HG02678 (cell line): ENCODE data around the gene HOOK1.
A peak's percentile ranks its signal among the peaks of the same experiment; 100 is the strongest.

Experiments used
- ATAC-seq: cut with Tn5 transposase; IDR thresholded peaks from one replicate; pipeline ENCODE4 v1.9.1; 2021; ENCODE audit warnings: mild to moderate bottlenecking, moderate library complexity; ENCODE audit not compliant: unreplicated experiment

HOOK1 gene

DNA sequence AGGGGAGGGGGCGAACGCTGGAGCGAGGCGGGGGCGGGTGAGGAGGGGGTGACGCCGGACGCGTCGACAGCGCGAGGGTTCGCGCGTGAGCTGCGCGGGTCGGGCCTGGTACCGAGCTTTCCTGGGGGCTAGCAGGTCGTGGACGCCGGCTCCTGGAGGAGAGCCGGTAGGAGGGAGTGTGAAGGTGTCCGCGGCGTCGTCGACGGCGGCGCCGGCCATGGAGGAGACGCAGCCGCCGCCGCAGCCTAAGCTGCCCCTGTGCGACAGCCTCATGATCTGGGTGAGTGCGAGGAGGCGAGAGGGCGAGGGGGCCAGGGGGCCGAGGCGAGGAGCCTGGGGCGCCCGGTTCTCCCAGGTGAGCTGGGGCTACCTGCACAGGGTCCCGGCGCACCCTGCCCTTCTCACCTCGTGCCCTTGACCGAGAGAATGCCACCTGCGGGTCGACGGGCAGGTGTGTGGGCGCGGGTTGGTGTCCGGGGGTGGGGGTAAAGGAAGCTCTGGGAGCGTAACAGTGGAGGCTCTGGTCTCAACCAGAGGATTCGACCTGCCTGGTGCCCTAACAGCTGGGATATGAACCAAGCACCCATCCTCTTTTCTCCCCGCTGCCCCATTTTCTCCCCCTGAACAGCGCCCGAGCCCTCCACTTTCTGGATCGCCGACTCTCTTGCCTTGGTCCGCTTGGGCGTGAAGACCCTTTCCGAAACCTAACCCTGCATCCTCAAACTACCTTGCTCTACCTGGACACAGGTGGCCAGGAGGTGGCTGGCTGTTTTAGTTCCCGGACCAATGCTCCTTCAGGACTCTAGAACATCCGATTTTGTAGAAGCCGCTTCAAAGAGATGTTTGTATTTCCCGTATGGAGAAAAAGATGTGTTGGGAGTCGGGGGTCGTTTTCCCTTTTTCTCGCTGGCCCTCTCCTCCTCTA is at the start of gene HOOK1:
HOOK1 (plus strand) TSS at position 49 of the 925 bp plus-strand sequence; CDS start at position 218, 169 bp downstream.
- peak; percentile 1 for ATAC-seq

DNA sequence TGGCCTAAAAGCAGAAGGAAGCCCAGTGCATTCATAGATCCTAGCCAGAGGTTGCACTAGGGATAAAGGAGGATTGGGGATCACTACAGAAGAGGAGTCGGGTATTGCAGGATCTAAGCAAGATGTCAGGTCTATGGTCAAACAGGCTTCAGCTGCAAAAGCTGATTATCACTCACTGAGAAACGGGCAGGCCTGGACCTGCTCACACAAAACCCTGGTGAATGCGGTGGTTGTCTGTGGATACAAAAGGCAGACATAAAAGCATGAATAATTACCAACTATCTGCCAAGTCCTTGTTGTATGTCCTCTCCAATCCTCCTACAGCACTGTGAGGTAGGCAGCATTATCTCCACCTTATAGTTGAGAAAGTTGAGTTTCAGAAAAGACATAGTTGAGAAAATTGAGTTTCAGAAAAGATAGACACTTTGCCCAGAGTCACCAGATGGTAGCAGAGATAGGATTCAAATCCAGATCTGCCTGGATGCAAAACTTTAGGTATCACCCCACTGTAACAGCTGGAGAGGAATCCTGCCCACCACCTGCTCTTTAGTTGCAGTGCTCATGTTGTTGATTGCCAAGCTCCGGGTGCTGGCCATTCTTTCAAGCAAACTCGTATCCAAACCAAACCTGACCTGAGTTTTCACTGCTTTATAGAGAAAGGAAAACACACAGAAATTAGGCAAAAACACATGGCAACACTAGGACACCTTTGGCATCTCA is 49.6 kb upstream of the HOOK1 start:
- ATAC-seq, result no peak

DNA sequence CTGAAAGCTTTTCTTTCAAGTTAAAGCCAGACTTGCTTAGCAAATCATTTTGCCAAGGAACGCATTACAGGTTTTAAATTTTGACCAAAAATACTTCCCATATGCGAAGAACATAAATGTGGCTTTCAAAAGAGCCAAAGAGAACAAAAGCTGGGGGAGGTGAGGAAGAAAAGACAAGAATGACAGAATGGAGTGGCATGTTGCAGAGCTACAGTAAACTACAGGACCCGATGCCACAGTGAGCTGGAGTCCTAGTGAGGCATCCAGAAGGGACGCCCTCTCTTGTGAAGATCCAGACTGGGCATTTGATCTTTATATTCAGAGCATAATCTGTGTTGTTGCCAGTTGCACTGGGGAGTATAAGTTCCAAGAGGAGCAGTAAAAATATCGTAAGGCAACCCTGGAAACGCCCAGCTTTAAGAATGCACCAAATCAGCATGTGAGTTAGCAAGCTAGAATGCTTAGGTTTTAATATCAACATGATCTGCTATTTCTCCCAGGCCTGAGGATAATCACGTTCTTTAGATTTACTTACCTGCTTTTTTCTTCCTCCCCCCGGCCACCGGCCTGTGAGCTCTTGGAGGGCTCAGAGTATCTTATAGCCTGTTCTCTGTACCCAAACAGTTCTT is 48.4 kb upstream of the HOOK1 start:
- no peak for ATAC-seq

DNA sequence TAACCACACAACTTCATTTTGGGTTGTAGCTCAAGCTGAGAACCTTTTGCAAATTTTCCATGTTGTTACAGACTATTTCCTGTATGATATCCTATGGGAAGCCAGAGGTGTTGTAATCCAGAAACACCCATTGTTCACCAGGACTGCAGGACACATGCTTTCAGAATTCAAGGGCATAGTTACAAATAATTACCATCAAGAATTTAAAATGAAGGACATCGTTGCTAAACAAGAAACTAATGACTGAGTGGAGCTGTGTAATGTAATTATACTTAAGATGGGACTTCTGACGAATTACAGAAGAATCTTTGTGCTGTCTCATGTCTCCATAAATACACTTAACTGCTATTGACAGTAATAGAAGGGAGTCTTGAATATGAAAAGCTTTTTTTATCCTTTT is 47.6 kb upstream of the HOOK1 start:
- no peak for ATAC-seq

DNA sequence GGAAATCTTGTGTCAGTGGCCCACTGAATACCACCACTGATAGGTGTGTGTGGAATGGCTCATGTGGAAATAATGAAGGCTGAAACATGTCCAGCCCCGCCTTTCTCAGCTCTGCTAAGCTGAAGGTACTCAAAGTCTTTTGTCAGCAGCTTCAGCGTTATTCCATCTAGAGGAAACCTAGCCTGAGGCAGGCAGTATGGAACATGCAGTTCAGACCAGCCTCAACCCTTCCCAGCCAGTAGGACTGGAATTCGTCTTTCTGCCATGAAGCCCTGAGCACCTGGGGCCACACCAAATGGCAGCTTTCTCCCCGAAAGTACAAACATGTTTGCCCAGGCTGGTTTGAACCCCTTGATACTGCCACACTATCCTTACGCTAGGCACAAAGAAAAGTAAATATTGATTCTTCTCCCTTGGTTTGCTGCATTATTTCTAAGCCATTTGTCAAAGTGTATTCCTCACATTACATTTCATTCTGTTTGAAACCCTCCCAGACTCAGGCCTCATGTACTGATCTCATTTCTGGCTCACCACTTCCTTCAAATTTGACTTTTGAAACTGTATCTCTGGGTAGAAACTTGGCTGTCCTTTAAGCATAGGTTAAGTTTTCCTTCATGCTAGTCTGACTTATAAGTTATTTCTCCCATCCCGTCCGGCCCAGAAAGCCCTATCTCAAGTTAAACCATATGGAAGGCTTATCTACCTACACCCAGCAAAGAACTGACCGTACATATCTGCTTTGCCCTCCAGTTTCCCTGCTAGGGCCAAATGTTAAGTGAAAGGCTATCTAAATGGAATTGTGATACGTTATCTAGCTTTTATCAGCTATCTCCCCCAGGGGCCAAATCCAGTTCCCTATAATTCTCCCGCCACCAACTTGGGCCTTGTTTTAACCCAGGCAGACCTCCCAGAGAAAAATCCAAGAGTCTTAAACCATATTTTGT is 45.7 kb upstream of the HOOK1 start:
- ATAC-seq, result no peak

DNA sequence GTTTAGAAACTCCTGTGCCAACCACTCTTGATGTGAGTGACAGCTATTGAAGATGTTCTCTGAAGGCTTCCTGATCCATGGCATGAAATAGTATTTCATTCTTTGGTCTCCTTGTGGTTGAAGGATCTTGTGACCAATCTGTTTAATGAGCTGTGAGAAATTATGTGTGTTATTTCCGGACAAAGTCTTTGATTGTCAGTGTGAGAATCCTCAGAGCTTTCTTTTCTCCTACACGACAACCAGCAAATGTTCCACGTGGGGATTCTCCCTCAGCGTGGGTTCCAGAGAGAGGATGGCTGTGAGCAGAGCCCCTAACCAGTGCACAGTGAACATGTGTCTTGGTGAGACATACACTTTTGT is 45.0 kb upstream of the HOOK1 start:
- no peak for ATAC-seq

DNA sequence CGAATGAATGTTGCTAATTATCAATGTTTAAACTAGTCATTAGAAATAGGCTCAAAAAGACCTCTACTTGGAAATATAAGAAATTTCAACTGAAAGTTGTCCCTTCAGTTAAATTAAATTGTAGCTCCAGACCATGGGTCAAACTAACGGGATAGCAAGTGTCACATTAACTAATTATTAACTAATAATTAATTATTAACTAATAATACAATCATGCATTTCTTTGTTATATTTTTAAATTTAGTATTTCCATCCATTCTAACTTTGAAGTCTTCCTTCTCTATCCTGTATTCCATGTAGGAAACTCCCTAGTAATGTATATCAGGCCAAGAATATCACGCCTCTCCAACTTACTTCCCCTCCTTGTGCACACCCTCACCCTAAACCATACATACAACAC is 43.4 kb upstream of the HOOK1 start:
- no peak for ATAC-seq

DNA sequence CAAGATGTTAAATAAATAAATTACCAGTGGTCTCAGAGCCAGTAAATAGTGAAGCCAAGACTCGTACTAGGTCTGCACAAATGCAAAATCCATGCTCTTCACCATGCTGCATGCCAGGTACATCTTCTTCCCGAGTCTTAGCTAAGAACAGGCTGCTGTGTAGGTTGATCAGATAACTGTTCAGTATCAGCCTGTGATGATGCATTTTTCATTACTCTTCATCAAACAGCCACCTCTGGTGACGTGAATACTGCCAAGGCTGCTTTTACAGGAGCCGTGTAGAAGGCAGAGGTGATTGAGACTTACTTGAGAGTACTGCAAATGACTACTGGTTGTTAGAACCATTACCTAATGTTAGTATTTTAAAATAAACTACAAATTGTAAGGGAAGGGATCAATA is 39.3 kb upstream of the HOOK1 start:
- ATAC-seq, result no peak

DNA sequence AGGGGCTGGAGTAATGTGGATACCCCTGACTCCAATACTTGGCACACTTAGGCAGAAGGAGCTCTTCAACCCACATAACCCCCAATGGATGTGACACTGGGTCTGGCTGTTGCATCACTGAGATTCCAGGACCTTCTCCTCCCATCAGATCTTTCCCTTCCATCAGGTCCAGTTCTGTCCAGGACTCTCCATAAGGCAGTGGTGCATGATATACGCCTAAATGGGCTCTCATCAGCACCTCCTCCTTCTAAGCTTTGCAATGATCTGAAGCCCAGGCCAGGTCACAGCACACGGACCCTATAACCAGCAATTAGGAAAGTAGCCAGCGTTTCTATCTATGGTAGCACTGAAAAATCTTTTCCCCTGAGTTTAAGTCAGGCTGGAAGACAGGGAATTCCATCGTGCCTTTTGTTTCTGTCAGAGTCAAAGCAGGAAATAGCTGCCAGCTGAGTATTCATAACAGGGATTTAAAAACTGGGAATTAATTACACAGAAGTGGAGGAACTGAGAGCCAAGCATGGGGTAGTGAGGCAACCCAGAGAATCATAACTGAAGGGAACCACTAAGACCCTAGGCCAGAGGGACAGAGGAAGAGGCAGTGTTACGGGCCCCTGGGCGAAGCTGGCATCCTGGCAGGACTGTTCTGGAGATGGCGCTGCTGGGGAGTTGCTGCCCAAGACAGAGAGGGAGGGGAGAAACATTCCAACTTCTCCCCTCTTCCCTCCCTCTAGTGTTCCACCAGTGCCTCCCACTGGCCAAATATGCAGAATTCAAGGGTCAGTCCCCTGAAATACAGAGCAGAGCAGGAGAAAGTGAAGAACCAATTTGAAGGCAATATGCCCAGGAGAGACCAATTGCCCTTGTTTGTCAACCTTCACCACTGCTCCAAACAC is 37.5 kb upstream of the HOOK1 start:
- no peak for ATAC-seq

DNA sequence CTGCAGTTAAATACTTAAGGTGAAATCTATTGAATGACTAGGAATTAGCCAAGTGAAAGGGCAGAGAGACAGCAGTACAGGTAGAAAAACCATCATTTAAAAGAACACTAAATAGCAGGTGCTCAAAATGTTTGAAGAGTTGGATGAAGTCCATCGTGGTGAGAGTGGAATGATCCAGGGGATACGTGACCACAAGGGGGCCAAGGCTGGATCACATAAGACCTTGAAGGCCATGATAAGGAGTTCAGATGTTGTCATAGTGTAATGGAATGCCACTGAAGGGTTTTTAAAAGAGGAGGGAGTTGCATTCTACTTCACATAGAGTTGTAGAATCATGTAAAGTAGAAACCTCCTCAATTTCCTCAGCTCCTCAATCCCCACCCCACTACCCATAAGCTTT is 34.8 kb upstream of the HOOK1 start:
- no peak for ATAC-seq

DNA sequence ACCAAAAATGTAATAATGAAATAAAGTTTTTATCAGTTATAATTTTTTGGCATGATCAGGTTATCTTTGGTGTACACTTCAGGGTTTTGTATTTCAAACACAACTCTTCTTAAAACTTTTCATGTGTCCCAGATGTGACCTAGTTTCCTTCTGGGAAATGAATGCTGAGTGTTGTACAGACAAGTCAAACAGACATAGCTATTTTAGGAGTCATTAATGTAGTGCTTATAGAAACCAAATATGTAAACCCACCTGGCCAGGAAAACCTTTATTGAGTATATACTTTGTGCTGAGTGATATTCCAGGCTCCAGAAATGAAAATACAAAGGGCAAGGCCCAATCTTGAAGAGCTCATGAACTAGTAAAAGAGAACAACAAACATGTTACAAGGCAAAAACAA is 25.9 kb upstream of the HOOK1 start:
- no peak for ATAC-seq

DNA sequence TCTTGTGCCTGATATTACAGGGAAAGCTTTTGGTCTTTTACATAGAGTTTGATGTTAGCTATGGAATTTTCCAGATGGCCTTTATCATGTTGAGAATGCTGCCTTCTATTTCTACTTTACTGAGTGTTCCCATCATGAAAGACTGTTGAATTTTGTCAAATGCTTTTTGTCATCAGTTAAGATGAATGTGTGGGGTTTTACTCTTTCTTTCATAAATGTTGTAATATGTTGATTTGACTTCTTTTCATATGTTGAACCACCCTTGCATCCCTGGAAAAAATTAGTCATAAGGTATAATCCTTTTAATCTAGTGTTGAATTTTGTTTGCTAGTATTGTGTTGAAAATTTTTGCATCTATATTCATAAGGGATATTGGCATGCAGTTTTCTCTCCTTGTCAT is 16.1 kb upstream of the HOOK1 start:
- no peak for ATAC-seq

DNA sequence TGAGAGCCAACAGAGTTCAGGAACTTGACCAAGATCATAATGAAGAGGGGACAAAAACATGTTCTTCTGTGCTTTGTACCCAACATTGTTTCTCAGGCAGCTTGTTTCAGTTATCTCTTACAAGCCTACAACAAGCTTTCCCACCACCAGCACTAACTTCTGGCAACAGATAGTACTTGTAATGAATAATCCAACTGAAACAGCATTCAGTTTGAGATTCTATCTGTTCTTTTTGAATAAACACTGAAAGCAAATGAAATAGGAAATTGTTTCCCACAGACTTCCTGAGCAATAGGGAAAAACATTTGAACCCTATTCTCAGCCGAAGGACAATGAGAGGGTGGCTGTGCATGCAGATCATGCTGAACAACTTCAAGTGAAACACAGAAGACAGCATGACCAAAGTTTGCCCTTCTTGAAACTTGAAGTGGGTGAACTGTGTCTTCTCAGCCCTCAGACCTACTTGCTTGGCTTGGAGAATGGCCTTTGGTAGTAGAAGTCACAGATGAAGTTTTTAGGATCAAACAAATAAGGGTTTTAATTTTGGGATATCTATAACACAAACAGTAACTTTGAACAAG is 11.2 kb upstream of the HOOK1 start:
- no peak for ATAC-seq

DNA sequence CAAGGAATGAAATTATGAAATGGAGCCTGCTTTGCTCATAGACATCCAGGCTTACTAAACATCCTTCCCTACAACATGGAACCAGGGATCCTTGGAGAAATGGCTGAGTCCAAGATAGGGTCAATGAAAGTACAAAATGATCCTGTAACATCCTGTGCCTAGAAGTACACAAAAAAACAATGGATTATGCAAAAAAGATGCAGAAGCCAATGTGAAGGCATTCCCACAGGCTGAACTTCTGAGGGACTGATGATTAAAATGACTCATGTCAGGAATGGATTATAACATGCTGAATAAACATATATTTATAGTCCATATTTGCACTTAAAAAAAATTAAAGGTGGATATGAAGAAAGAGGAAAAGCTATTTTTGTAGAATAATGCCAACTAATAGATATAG is 10.4 kb upstream of the HOOK1 start:
- no peak for ATAC-seq

DNA sequence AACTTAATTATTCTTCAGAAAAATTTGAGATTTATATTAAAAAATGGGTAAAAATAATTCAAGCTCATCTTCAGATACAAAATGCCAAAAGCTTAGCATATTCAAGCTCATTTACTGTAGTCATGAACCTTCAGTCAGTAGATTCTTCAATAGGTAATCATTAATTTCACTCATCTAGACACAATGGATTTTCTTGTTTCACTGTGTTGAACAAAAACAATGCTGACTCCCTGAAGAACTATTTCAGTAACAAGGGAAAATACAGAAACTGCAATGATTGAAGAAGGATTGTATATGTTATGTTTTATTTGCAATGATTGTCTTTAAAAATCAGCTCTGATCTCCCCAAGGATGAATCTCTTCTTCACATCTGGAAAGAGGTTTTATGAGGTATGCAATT is 9.2 kb upstream of the HOOK1 start:
- ATAC-seq, result no peak

DNA sequence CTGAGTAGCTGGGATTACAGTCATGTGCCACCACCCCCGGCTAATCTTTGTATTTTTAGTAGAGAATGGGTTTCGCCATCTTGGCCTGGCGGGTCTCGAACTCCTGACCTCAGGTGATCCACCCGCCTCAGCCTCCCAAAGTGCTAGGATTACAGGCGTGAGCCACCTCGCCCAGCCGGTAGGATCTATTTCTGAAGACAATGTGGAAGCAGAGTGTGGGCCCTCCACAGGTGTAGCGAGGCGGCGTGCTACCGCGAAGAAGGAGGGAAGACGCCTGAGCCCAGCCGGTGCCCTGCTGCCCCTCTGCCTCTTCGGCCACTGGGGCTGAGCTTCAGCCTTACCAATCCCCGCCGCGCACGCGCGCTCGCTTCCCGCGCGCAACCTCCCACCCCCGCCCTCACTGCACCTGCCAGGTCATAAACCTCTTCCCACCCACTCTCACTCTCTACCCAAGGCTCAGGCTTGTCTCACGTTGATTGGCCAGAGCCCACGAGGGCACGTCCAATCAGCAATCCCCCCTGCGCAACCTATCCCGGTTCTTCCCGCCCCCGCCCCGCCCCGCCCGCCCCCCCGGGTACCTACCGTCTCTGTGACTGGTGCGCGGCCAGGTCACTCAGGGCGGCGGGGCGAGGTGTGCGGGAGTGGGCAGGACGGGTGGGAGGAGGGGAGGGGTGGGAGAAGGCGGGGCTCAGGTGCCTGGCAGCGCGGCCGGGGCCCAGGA is 409 bp upstream of the HOOK1 start:
- ATAC-seq, result peak; percentile 96

DNA sequence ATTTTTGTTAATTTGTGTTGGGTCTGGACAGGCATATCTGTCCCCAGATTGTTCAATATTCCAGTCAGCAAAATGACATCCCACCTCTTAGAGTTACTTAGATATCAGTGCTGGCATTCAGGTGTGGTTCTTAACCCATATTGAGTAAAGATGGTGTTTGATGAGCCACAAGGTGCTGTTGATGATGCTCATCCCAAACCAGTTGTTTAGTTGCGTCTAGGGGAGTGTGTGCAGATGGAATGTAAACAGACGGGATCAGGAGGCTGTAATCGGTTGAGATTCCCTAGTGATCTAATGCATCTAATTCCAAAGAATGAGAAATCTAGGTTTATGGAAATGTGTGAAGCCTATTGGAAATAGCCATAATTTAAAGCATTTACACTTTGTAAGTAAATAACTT is 1.1 kb downstream of the HOOK1 start:
- ATAC-seq, result no peak

DNA sequence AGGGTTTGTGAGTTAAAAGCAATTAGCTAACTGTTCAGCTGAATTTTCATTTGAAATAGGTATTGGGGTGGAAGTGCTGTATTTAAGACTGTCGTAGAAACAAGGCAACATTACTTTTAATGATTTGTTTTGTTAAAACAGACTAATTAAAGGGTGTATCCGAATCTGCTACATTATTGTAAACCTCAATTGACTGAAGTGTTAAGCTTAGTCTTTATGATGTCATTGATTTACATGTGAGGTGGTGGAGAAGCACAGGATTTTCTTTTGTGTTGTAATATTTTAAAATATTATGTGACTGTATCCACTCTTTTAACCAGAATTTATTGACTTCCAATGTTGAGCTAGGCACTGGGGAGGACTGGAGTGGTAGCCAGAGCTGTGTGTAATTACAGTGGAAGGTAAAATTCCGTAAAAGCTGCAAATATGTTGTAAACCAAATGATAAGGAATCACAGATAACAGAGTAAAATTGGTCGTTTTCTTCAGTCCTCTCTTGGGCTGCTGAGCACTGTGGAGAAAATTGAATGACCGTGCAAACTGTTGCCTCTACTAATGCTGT is 1.6 kb downstream of the HOOK1 start:
- ATAC-seq, result no peak
